Measurements from ENCODE around the gene CCDC184. TPM values are rescaled to one million over a fixed set of nuclear protein-coding genes. Genes with fewer than 3 reads are reported as not detected.

CCDC184 gene
- total and polyA plus RNA-seq, 2 of the 13 experiments (the other 11 are each of a cell fraction or from before 2014, with no cell fraction given): not detected

DNA sequence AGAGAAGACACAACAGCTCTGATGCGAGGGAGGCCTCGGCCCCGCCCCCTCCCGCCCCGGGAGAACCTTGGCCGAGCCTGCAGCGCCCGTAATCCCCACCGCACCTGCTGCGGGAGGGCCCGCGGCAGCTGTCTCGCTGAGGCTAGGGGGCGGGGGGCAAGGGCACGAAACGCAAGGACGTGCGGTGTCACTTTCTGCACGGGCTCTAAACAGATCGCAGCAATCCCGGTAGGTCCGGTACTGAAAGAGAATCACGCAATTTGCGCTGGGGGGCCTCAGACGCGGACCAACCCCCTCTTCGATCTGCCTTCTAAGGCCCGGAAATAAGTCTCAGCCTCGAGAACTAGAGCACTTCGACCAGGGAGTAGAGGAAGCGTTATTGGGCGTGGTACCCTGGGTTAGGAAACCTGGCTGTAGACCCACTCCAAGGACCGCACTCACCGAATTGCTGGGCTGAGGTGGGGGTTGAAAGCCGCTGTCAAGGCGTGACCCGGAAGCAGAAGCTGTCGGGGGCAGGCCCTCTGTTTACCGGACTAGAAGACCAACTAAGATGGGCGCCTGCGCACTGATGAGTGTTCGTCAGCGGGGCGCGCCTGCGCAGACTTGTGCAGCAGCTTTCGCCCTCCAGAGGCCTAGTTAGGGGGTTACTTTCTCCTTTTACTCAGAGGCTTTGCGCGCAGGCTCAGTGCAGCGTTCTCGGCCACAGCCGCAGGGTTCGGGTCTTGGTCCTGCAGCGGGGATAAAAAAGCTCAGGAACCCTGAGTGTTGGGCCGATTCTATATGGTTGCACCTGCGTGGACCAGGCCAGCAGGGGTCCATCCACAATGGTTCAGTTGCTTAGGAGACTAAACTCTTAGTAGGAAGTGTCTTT is 26.2 kb upstream of the CCDC184 start, which contains the start of gene ASB8 (continued):
- TF ChIP-seq ZNF318 (CRISPR knock-in tag; IDR thresholded peaks at IDR 0.05) (no peak), ZNF776 (CRISPR knock-in tag; IDR thresholded peaks at IDR 0.05) (no peak), ZNF260 (CRISPR knock-in tag; IDR thresholded peaks at IDR 0.05; ENCODE audit: borderline replicate concordance, low read depth) (no peak), ATF7 (IDR thresholded peaks at IDR 0.05) (no peak), ATF7 (CRISPR knock-in tag; IDR thresholded peaks at IDR 0.05) (peak; percentile 34; the same call in 1 of the 2 replicates), ZMYM4 (CRISPR knock-in tag; IDR thresholded peaks at IDR 0.05) (peak; percentile 85), JARID2 (CRISPR knock-in tag; IDR thresholded peaks at IDR 0.05; ENCODE audit: insufficient replicate concordance) (no peak), TEAD2 (CRISPR knock-in tag; IDR thresholded peaks at IDR 0.05) (no peak), ATF7-NPFF (CRISPR knock-in tag; IDR thresholded peaks at IDR 0.05; ENCODE audit: low read depth) (no peak; the same call in 1 of the 2 replicates), THYN1 (CRISPR knock-in tag; IDR thresholded peaks at IDR 0.05; ENCODE audit: borderline replicate concordance, low read depth) (no peak), CHD2 (IDR thresholded peaks at IDR 0.05; ENCODE audit: low read depth, low read length) (0 out of 2 replicates have a peak, but pooled peaks have one; percentile 33), SRF (IDR thresholded peaks at IDR 0.05; ENCODE audit: low read depth, low read length) (no peak), KDM5A (IDR thresholded peaks at IDR 0.05; ENCODE audit: borderline replicate concordance, low read length) (peak; percentile 92), PHF8 (CRISPR knock-in tag; IDR thresholded peaks at IDR 0.05) (peak; percentile 87), GTF2F1 (IDR thresholded peaks at IDR 0.05; ENCODE audit: low read length) (no peak)
- TF ChIP-seq, protein P1, sequence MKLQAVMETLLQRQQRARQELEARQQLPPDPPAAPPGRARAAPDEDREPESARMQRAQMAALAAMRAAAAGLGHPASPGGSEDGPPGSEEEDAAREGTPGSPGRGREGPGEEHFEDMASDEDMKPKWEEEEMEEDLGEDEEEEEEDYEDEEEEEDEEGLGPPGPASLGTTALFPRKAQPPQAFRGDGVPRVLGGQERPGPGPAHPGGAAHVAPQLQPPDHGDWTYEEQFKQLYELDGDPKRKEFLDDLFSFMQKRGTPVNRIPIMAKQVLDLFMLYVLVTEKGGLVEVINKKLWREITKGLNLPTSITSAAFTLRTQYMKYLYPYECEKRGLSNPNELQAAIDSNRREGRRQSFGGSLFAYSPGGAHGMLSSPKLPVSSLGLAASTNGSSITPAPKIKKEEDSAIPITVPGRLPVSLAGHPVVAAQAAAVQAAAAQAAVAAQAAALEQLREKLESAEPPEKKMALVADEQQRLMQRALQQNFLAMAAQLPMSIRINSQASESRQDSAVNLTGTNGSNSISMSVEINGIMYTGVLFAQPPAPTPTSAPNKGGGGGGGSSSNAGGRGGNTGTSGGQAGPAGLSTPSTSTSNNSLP (IDR thresholded peaks at IDR 0.05; ENCODE audit: low read depth, low read length): no peak
- TF ChIP-seq, protein P2, sequence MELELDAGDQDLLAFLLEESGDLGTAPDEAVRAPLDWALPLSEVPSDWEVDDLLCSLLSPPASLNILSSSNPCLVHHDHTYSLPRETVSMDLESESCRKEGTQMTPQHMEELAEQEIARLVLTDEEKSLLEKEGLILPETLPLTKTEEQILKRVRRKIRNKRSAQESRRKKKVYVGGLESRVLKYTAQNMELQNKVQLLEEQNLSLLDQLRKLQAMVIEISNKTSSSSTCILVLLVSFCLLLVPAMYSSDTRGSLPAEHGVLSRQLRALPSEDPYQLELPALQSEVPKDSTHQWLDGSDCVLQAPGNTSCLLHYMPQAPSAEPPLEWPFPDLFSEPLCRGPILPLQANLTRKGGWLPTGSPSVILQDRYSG (CRISPR knock-in tag; IDR thresholded peaks at IDR 0.05): no peak
